Endothelial cell of hepatic sinusoid (primary cell): Measurements from ENCODE around the gene MRPL24.

Experiments
- in situ Hi-C: cut with HindIII; loops from 2 replicates; pipeline ENCODE4 v1.10.0; 2017; ENCODE audit warnings: low sequenced_read_pairs

The MRPL24 gene

GRCh38 chr1:156744786-156745419 is 4.0 kb upstream of the MRPL24 start:
- in situ Hi-C loops = no loop called here

GRCh38 chr1:156744344-156744743 is 3.5 kb upstream of the MRPL24 start:
- in situ Hi-C loops = no loop called here

GRCh38 chr1:156743367-156744302 is 2.7 kb upstream of the MRPL24 start:
- in situ Hi-C loops = no loop called here

GRCh38 chr1:156742801-156743200 is 1.9 kb upstream of the MRPL24 start:
- in situ Hi-C loops = no loop called here

- in situ Hi-C loops = no loop called here
Measured at GRCh38 chr1:156742017-156742416, 1.1 kb upstream of the MRPL24 start.

- in situ Hi-C loops = no loop called here
Measured at GRCh38 chr1:156741481-156741983, 644 bp upstream of the MRPL24 start.

GRCh38 chr1:156740237-156740740 is 599 bp downstream of the MRPL24 start:
- in situ Hi-C loops = no loop called here

- in situ Hi-C loops = no loop called here
Measured at GRCh38 chr1:156738916-156739315, 2.0 kb downstream of the MRPL24 start.

- in situ Hi-C loops = no loop called here
Measured at GRCh38 chr1:156738407-156738806, 2.5 kb downstream of the MRPL24 start.

GRCh38 chr1:156733989-156734584 is 6.8 kb downstream of the MRPL24 start:
- in situ Hi-C loops = no loop called here

GRCh38 chr1:156728599-156729462 is 12.1 kb downstream of the MRPL24 start, which contains the start of gene ISG20L2:
ISG20L2 (minus strand) TSS chr1:156728766; CDS start chr1:156727652, 1,114 bp downstream.
- in situ Hi-C loops = loop anchor here (5.0 kb wide), 1 partner anchor 37 kb away; no protein-coding TSS in a partner anchor

- in situ Hi-C loops = loop anchor here (5.0 kb wide), 1 partner anchor 36 kb away; no protein-coding TSS in a partner anchor
Measured at GRCh38 chr1:156727926-156728598, 12.8 kb downstream of the MRPL24 start, which contains the start of gene METTL25B. METTL25B (plus strand) TSS chr1:156728469; CDS start chr1:156729105, 636 bp downstream.

GRCh38 chr1:156727492-156727891 is 13.4 kb downstream of the MRPL24 start:
- in situ Hi-C loops = loop anchor here (5.0 kb wide), 1 partner anchor 35 kb away; no protein-coding TSS in a partner anchor

GRCh38 chr1:156726549-156727226 is 14.2 kb downstream of the MRPL24 start:
- in situ Hi-C loops = loop anchor here (5.0 kb wide), 1 partner anchor 34 kb away; no protein-coding TSS in a partner anchor

GRCh38 chr1:156725683-156726280 is 15.1 kb downstream of the MRPL24 start:
- in situ Hi-C loops = loop anchor here (5.0 kb wide), 1 partner anchor 33 kb away; no protein-coding TSS in a partner anchor

GRCh38 chr1:156721535-156721934 is 19.4 kb downstream of the MRPL24 start:
- in situ Hi-C loops = no loop called here

GRCh38 chr1:156721131-156721530 is 19.8 kb downstream of the MRPL24 start:
- in situ Hi-C loops = no loop called here

- in situ Hi-C loops = loop anchor here (10.0 kb wide), 2 partner anchors 93 to 137 kb away; partner anchors contain the start of gene INSRR
Measured at GRCh38 chr1:156717351-156717750, 23.5 kb downstream of the MRPL24 start.
